ENCODE measurements around the gene ZNF549. TPM values are rescaled to one million over a fixed set of nuclear protein-coding genes. Genes with fewer than 3 reads are reported as not detected.
"Not testable (repeated sequence)": the region's sequence is repeated elsewhere in the genome, so short reads cannot be mapped to it uniquely, and the experiment has no call there.

Gene ZNF549
- 8.0 TPM for total RNA-seq

- peak; percentile 91 for DNase-seq (ENCODE audit: low spot score)
These were observed at the start of gene ZNF549 for GRCh38 chr19:57527136-57527881. Gene ZNF549, plus strand, starts transcription at chr19:57527356. Its CDS starts 218 bp downstream, at chr19:57527574.

- DNase-seq (ENCODE audit: low spot score), result peak; percentile 94
These were observed 39.5 kb upstream of the ZNF549 start, which contains the start of gene ZNF419 for GRCh38 chr19:57487477-57488298. Gene ZNF419, plus strand, starts transcription at chr19:57487750. Its CDS starts 201 bp downstream, at chr19:57487951.

- DNase-seq (ENCODE audit: low spot score), result not testable (repeated sequence)
These were observed 38.9 kb upstream of the ZNF549 start for GRCh38 chr19:57488299-57488644.

GRCh38 chr19:57499332-57499679 lies 27.9 kb upstream of the ZNF549 start:
- DNase-seq (ENCODE audit: low spot score), result not testable (repeated sequence)

- DNase-seq (ENCODE audit: low spot score), result peak; percentile 97
These were observed 27.3 kb upstream of the ZNF549 start, which contains the start of gene ZNF773 for GRCh38 chr19:57499680-57500395. Gene ZNF773, plus strand, starts transcription at chr19:57499938. Its CDS starts 143 bp downstream, at chr19:57500081.

- not testable (repeated sequence) for DNase-seq (ENCODE audit: low spot score)
These were observed 26.8 kb upstream of the ZNF549 start for GRCh38 chr19:57500400-57500799.

- no peak for DNase-seq (ENCODE audit: low spot score)
These were observed 21.0 kb upstream of the ZNF549 start for GRCh38 chr19:57506163-57506562.

GRCh38 chr19:57511484-57511883 lies 15.7 kb upstream of the ZNF549 start:
- DNase-seq (ENCODE audit: low spot score), result no peak

- no peak for DNase-seq (ENCODE audit: low spot score)
These were observed 14.3 kb upstream of the ZNF549 start for GRCh38 chr19:57512845-57513244.

GRCh38 chr19:57515255-57515654 lies 11.9 kb upstream of the ZNF549 start:
- DNase-seq (ENCODE audit: low spot score), result no peak

GRCh38 chr19:57518021-57518420 lies 9.1 kb upstream of the ZNF549 start:
- not testable (repeated sequence) for DNase-seq (ENCODE audit: low spot score)

- DNase-seq (ENCODE audit: low spot score), result no peak
These were observed 10.9 kb downstream of the ZNF549 start for GRCh38 chr19:57537953-57538547.

GRCh38 chr19:57546513-57546912 lies 19.4 kb downstream of the ZNF549 start:
- no peak for DNase-seq (ENCODE audit: low spot score)

- no peak for DNase-seq (ENCODE audit: low spot score)
These were observed 25.3 kb downstream of the ZNF549 start for GRCh38 chr19:57552432-57552831.

GRCh38 chr19:57557659-57558058 lies 30.5 kb downstream of the ZNF549 start:
- DNase-seq (ENCODE audit: low spot score), result no peak

- DNase-seq (ENCODE audit: low spot score), result no peak
These were observed 31.4 kb downstream of the ZNF549 start for GRCh38 chr19:57558525-57558924.

GRCh38 chr19:57559008-57559403 lies 31.9 kb downstream of the ZNF549 start:
- DNase-seq (ENCODE audit: low spot score), result no peak

- peak; percentile 92 for DNase-seq (ENCODE audit: low spot score)
These were observed 32.4 kb downstream of the ZNF549 start, which contains the start of gene ZNF550 for GRCh38 chr19:57559404-57560025. Gene ZNF550, minus strand, starts transcription at chr19:57559863. Its CDS starts 181 bp downstream, at chr19:57559682.

- no peak for DNase-seq (ENCODE audit: low spot score)
These were observed 32.9 kb downstream of the ZNF549 start for GRCh38 chr19:57560049-57560491.

GRCh38 chr19:57563547-57563946 lies 36.4 kb downstream of the ZNF549 start:
- DNase-seq (ENCODE audit: low spot score), result no peak

Measured in mucosa of gallbladder (tissue), 1 donor.